IMR-90 (cell line): ENCODE measurements around the gene STT3A. TPM values are rescaled to one million over a fixed set of nuclear protein-coding genes. Genes with fewer than 3 reads are reported as not detected.

ENCODE experiments used
- CEBPB ChIP-seq: IDR thresholded peaks from 2 replicates; pipeline ENCODE4 v1.6.1; 2012; ENCODE audit warnings: low read depth, low read length, improper control_type of control experiment
- RFX5 ChIP-seq: IDR thresholded peaks from 2 replicates; pipeline ENCODE4 v1.8.0; 2012; ENCODE audit warnings: low read depth, mild to moderate bottlenecking, low read length, moderate library complexity
- USF2 ChIP-seq: fragments of 150-350 bp; IDR thresholded peaks from 2 replicates; pipeline ENCODE4 v1.6.1; 2017; ENCODE audit warnings: mild to moderate bottlenecking, antibody characterized with exemption, low read length, low read depth
- polyA plus RNA-seq, 3 experiments: library from polyadenylated mRNA; depleted of rRNA; stranded (reverse); fragments of >200 nt; gene quantifications; 2 replicates each; pipeline ENCODE4 v1.2.3, GENCODE V29; 2012; ENCODE audit warnings: low replicate concordance in 1 of 3
- total RNA-seq: library from RNA; depleted of rRNA; stranded (reverse); fragments of >200 nt; gene quantifications from 2 replicates; pipeline ENCODE4 v1.2.3, GENCODE V29; 2012

The STT3A gene
- total and polyA plus RNA-seq, 2 of the 4 experiments (the other 2 are of a cell fraction), result 180 to 387 TPM

- peak; percentile 34; the same call in 1 of the 2 replicates for TF ChIP-seq USF2
- no peak for TF ChIP-seq RFX5
- no peak for TF ChIP-seq CEBPB
These were observed 23.4 kb upstream of the STT3A start, which contains the start of gene EI24 (continued) for GRCh38 chr11:125568970-125569914.
